Psoas muscle (tissue), 8 donors: ENCODE data around the gene DNAJB8. TPM values are rescaled to one million over a fixed set of nuclear protein-coding genes. Genes with fewer than 3 reads are reported as not detected.
A peak's percentile ranks its signal among the peaks of the same experiment; 100 is the strongest.

Experiments used
- ATAC-seq, 4 donors: fragments of 200-7000 bp; cut with Tn5 transposase; one replicate each; pipeline ENCODE4 v1.9.1; 2020; ENCODE audit warnings: moderate library complexity in 3 of 4, mild to moderate bottlenecking in 2 of 4
- DNase-seq, 2 donors: peaks; one replicate each; pipeline ENCODE4 v3.0.0-alpha.2; 2020
- H3K27ac ChIP-seq: fragments of 200-600 bp; one replicate; pipeline ENCODE4 v1.8.0; 2022
- H3K27me3 ChIP-seq, 3 donors: fragments of 200-600 bp in 1 of 3; one replicate each; pipeline versions ENCODE4 v1.6.1 to v1.8.0; 2013 to 2022; ENCODE audit warnings: low read length in 2 of 3, mild to moderate bottlenecking in 2 of 3, moderate library complexity in 1 of 3; ENCODE audit not compliant: insufficient read depth in 3 of 3
- H3K36me3 ChIP-seq, 2 donors: fragments of 200-600 bp in 1 of 2; one replicate each; pipeline versions ENCODE4 v1.6.1 to v1.8.0; 2013 to 2022; ENCODE audit warnings: low read depth in 1 of 2, mild to moderate bottlenecking in 1 of 2, moderate library complexity in 1 of 2; ENCODE audit not compliant: insufficient read depth in 1 of 2
- H3K4me1 ChIP-seq: fragments of 200-600 bp; one replicate; pipeline ENCODE4 v1.8.0; 2022
- H3K4me3 ChIP-seq: fragments of 200-600 bp; one replicate; pipeline ENCODE4 v1.8.0; 2022; ENCODE audit warnings: mild to moderate bottlenecking
- H3K9me3 ChIP-seq: fragments of 200-600 bp; one replicate; pipeline ENCODE4 v1.8.0; 2022
- CTCF ChIP-seq: fragments of 200-600 bp; IDR thresholded peaks from one replicate; pipeline ENCODE4 v1.8.0; 2022; ENCODE audit warnings: antibody characterized with exemption
- WGBS, 3 donors: extraction: QIAGEN DNeasy Blood & Tissue Kit; methylation state at CpG; one replicate each; pipeline versions ENCODE4 v1.1.6 to v1.1.7; 2013; 5-methylcytosine and 5-hydroxymethylcytosine counted together
- intact Hi-C, 2 donors: fragments of 100-400 bp; cut with DNase I; formaldehyde crosslinking; loops; one replicate each; pipeline versions ENCODE4 v1.11.0 to v1.14.2; 2022
- polyA plus RNA-seq, 3 donors: library from polyadenylated mRNA; stranded (reverse); fragments of 200-250 nt; gene quantifications; one replicate each; pipeline ENCODE4 v1.2.3, GENCODE V29; 2013
- total RNA-seq, 4 donors: library from RNA; stranded (reverse); fragmentation: NEBNext Ultra II Directional in 2 of 4; extraction: Animal tissue kit (Norgen Biotek cat#: 25700) in 2 of 4; gene quantifications; one replicate each; pipeline versions ENCODE4 v1.2.1 to v1.2.4, GENCODE V29; 2021 to 2023
- donor health status: healthy with polysubstance abuse.
- donor health status: DM: no; HTN: no; CAD: no; lungs with moderate emphysema.
- donor health status: Bipolar disorder and iron deficiency.
- donor health status: healthy.
- donor health status: DM: yes; HTN: yes; CAD: no.
- donor health status: DM: no; HTN: no; CAD: no.
- donor health status: DM: no; HTN: no; CAD: no.
- donor health status: DM: yes; HTN: yes; CAD: no.

DNAJB8 gene
- total and polyA plus RNA-seq, 7 donors, result not detected

GRCh38 chr3:128498901-128499530 is 32.3 kb upstream of the DNAJB8 start:
- Histone ChIP-seq H3K27ac (no peak overlapping the region), H3K4me3 (no peak overlapping the region), H3K36me3 (no peaks in the 10 kb centered on the region), H3K9me3 (no peaks in the 10 kb centered on the region), H3K4me1 (peaks cover 11% of the 10 kb centered on the region), H3K27me3 (peaks cover 0 to 64% (median 19%) of the 10 kb centered on the region in 3 donors)
- no peak for DNase-seq
- no peak for TF ChIP-seq CTCF
- intact Hi-C loops, result loop anchor here (2.0 to 5.0 kb wide), 7 partner anchors 72 to 407 kb away; no protein-coding TSS in a partner anchor
- 68 to 70% (median 70%) methylated on average over 15 of the region's 15 CpGs for WGBS, 3 donors
- ATAC-seq, result no peak

GRCh38 chr3:128498127-128498626 is 31.5 kb upstream of the DNAJB8 start:
- TF ChIP-seq CTCF, result no peak
- DNase-seq, result no peak
- Histone ChIP-seq H3K4me3 (peak overlapping the region; percentile 67), H3K9me3 (no peaks in the 10 kb centered on the region), H3K4me1 (peaks cover 14% of the 10 kb centered on the region), H3K27ac (no peak overlapping the region), H3K27me3 (peaks cover 0 to 72% (median 19%) of the 10 kb centered on the region in 3 donors), H3K36me3 (no peaks in the 10 kb centered on the region)
- WGBS, 3 donors, result 32 to 34% (median 33%) methylated on average over 5 of the region's 5 CpGs
- intact Hi-C loops, result loop anchor here (2.0 to 5.0 kb wide), 7 partner anchors 71 to 406 kb away; no protein-coding TSS in a partner anchor
- no peak for ATAC-seq

GRCh38 chr3:128497305-128498126 is 30.8 kb upstream of the DNAJB8 start:
- WGBS, 3 donors, result 2 to 3% (median 3%) methylated on average over 61 to 77 of the region's 77 CpGs
- Histone ChIP-seq H3K36me3 (no peaks in the 10 kb centered on the region), H3K9me3 (no peaks in the 10 kb centered on the region), H3K27ac (no peak overlapping the region), H3K4me1 (peaks cover 21% of the 10 kb centered on the region), H3K4me3 (peak overlapping the region; percentile 67), H3K27me3 (peaks cover 0 to 79% (median 20%) of the 10 kb centered on the region in 3 donors)
- peak; percentile 90 for TF ChIP-seq CTCF
- peak; percentile 61 to 74 for DNase-seq
- intact Hi-C loops, result loop anchor here (2.0 to 5.0 kb wide), 7 partner anchors 70 to 405 kb away; no protein-coding TSS in a partner anchor
- peak; percentile 48 to 80 (median 56) for ATAC-seq

- intact Hi-C loops, result loop anchor here (5.0 kb wide), 5 partner anchors 69 to 404 kb away; no protein-coding TSS in a partner anchor
- no peak for TF ChIP-seq CTCF
- Histone ChIP-seq H3K4me1 (peaks cover 29% of the 10 kb centered on the region), H3K27me3 (peaks cover 0 to 86% (median 28%) of the 10 kb centered on the region in 3 donors), H3K9me3 (no peaks in the 10 kb centered on the region), H3K4me3 (peak overlapping the region; percentile 67), H3K27ac (no peak overlapping the region), H3K36me3 (no peaks in the 10 kb centered on the region)
- DNase-seq, result peak in 1 of 2 donors; percentile 27
- peak; percentile 44 to 82 (median 66) for ATAC-seq
- WGBS, 3 donors, result 15 to 23% (median 21%) methylated on average over 45 of the region's 45 CpGs
These were observed 30.1 kb upstream of the DNAJB8 start for GRCh38 chr3:128496602-128497304.
